Lower leg skin (tissue), 3 donors: ENCODE measurements around the gene GLP1R.

ENCODE experiments used
- CTCF ChIP-seq, 3 donors: fragments of 450-650 bp; IDR thresholded peaks; one replicate each; pipeline ENCODE4 v1.5.1; 2016; ENCODE audit warnings: antibody characterized with exemption in 3 of 3, mild to moderate bottlenecking in 3 of 3, moderate library complexity in 2 of 3
- POLR2A ChIP-seq, 2 donors: fragments of 450-650 bp; IDR thresholded peaks; one replicate each; pipeline ENCODE4 v1.6.1; 2016 to 2017; ENCODE audit warnings: antibody characterized with exemption in 2 of 2, mild to moderate bottlenecking in 1 of 2, moderate library complexity in 1 of 2

GRCh38 chr6:39051399-39052122 is 3.0 kb downstream of the GLP1R start:
- TF ChIP-seq CTCF (IDR thresholded peaks at IDR 0.05), result no peak
- TF ChIP-seq POLR2A (IDR thresholded peaks at IDR 0.05), result no peak
